ENCODE measurements around the gene GRAP2.

Gene GRAP2

GRCh38 chr22:39908136-39908535 lies 7.3 kb downstream of the GRAP2 start:
- no peaks in the 10 kb centered on the region for H3F3A ChIP-seq (ENCODE audit: insufficient read depth, low read length)
- no peak overlapping the region for H2AFZ ChIP-seq (ENCODE audit: low read length)
- H3K4me1 ChIP-seq (ENCODE audit: low read length) = no peaks in the 10 kb centered on the region
- H3K9me2 ChIP-seq (replicated peaks; ENCODE audit: insufficient read depth, low read length) = no peaks in the 10 kb centered on the region
- H3K79me2 ChIP-seq (ENCODE audit: low read length) = no peaks in the 10 kb centered on the region
- H3K36me3 ChIP-seq (replicated peaks; ENCODE audit: insufficient read depth, low read length) = no peaks in the 10 kb centered on the region
- no peaks in the 10 kb centered on the region for H3K9me3 ChIP-seq (replicated peaks; ENCODE audit: insufficient read depth, low read length)
- no peak overlapping the region for H3K9ac ChIP-seq (ENCODE audit: low read length)
- no peak for DNase-seq
- no peaks in the 10 kb centered on the region for H4K20me1 ChIP-seq (ENCODE audit: insufficient read depth, low read length)
- H3K4me2 ChIP-seq (ENCODE audit: low read depth, low read length) = no peak overlapping the region
- no peaks in the 10 kb centered on the region for H3K27me3 ChIP-seq (replicated peaks; ENCODE audit: insufficient read depth, low read length)
- TF ChIP-seq EZH2 (optimal IDR thresholded peaks at IDR 0.05; ENCODE audit: low read depth, low read length) (no peak), EZH2phosphoT487 (IDR thresholded peaks at IDR 0.05; ENCODE audit: low read length) (no peak), CTCF (IDR thresholded peaks at IDR 0.05; ENCODE audit: low read length) (no peak)
- H3K4me3 ChIP-seq (ENCODE audit: low read length) = no peak overlapping the region
- no peak overlapping the region for H3K27ac ChIP-seq (ENCODE audit: low read length)

GRCh38 chr22:39908737-39909136 lies 7.9 kb downstream of the GRAP2 start:
- H3K9ac ChIP-seq (ENCODE audit: low read length) = no peak overlapping the region
- no peaks in the 10 kb centered on the region for H3K79me2 ChIP-seq (ENCODE audit: low read length)
- no peaks in the 10 kb centered on the region for H3K27me3 ChIP-seq (replicated peaks; ENCODE audit: insufficient read depth, low read length)
- H2AFZ ChIP-seq (ENCODE audit: low read length) = no peak overlapping the region
- no peak for DNase-seq
- H3K4me3 ChIP-seq (ENCODE audit: low read length) = no peak overlapping the region
- no peaks in the 10 kb centered on the region for H3K4me1 ChIP-seq (ENCODE audit: low read length)
- H3K9me3 ChIP-seq (replicated peaks; ENCODE audit: insufficient read depth, low read length) = no peaks in the 10 kb centered on the region
- no peaks in the 10 kb centered on the region for H3K36me3 ChIP-seq (replicated peaks; ENCODE audit: insufficient read depth, low read length)
- H3K9me2 ChIP-seq (replicated peaks; ENCODE audit: insufficient read depth, low read length) = no peaks in the 10 kb centered on the region
- no peak overlapping the region for H3K4me2 ChIP-seq (ENCODE audit: low read depth, low read length)
- H3F3A ChIP-seq (ENCODE audit: insufficient read depth, low read length) = no peaks in the 10 kb centered on the region
- H4K20me1 ChIP-seq (ENCODE audit: insufficient read depth, low read length) = no peaks in the 10 kb centered on the region
- TF ChIP-seq EZH2 (optimal IDR thresholded peaks at IDR 0.05; ENCODE audit: low read depth, low read length) (no peak), EZH2phosphoT487 (IDR thresholded peaks at IDR 0.05; ENCODE audit: low read length) (no peak), CTCF (IDR thresholded peaks at IDR 0.05; ENCODE audit: low read length) (no peak)
- H3K27ac ChIP-seq (ENCODE audit: low read length) = no peak overlapping the region

GRCh38 chr22:39910876-39911613 lies 10.2 kb downstream of the GRAP2 start:
- Histone ChIP-seq H2AFZ (ENCODE audit: low read length) (no peak overlapping the region), H3K4me1 (ENCODE audit: low read length) (no peaks in the 10 kb centered on the region), H3K9me2 (replicated peaks; ENCODE audit: insufficient read depth, low read length) (no peaks in the 10 kb centered on the region), H3K36me3 (replicated peaks; ENCODE audit: insufficient read depth, low read length) (no peaks in the 10 kb centered on the region), H3K27ac (ENCODE audit: low read length) (no peak overlapping the region), H3F3A (ENCODE audit: insufficient read depth, low read length) (no peaks in the 10 kb centered on the region), H3K4me2 (ENCODE audit: low read depth, low read length) (no peak overlapping the region), H3K79me2 (ENCODE audit: low read length) (no peaks in the 10 kb centered on the region), H4K20me1 (ENCODE audit: insufficient read depth, low read length) (no peaks in the 10 kb centered on the region), H3K9me3 (replicated peaks; ENCODE audit: insufficient read depth, low read length) (no peaks in the 10 kb centered on the region), H3K9ac (ENCODE audit: low read length) (no peak overlapping the region), H3K27me3 (replicated peaks; ENCODE audit: insufficient read depth, low read length) (no peaks in the 10 kb centered on the region), H3K4me3 (ENCODE audit: low read length) (no peak overlapping the region)
- TF ChIP-seq EZH2 (optimal IDR thresholded peaks at IDR 0.05; ENCODE audit: low read depth, low read length) (no peak), EZH2phosphoT487 (IDR thresholded peaks at IDR 0.05; ENCODE audit: low read length) (no peak), CTCF (IDR thresholded peaks at IDR 0.05; ENCODE audit: low read length) (no peak)
- no peak for DNase-seq
